Stimulated activated naive B cell treated with anti-CD40 and anti-IgM and Interleukin-4, amounts not matched to agents 10 μg/mL and 1 μg/mL and 100 μg/mL, for 72 hours (primary cell): ENCODE measurements around the gene SUGP1.

Experiments
- ATAC-seq, 2 donors: fragments of 150-1000 bp; cut with Tn5 transposase; replicated peaks; 2 replicates each; pipeline ENCODE4 v1.10.0; 2021; ENCODE audit warnings: moderate library complexity in 1 of 2
- DNase-seq: peaks from one replicate; pipeline ENCODE4 v3.0.0; 2021
- H3K27ac Mint-ChIP-seq: one replicate; pipeline ENCODE4 v1.8.0; 2022; ENCODE audit warnings: mild to moderate bottlenecking, mixed read lengths
- H3K27me3 Mint-ChIP-seq, 2 donors: one replicate each; pipeline ENCODE4 v1.8.0; 2022; ENCODE audit warnings: mixed read lengths in 2 of 2
- H3K36me3 Mint-ChIP-seq, 2 donors: one replicate each; pipeline ENCODE4 v1.8.0; 2022; ENCODE audit warnings: mixed read lengths in 2 of 2, mild to moderate bottlenecking in 1 of 2
- H3K4me1 Mint-ChIP-seq, 2 donors: one replicate each; pipeline ENCODE4 v1.8.0; 2022; ENCODE audit warnings: mixed read lengths in 2 of 2, mild to moderate bottlenecking in 1 of 2
- H3K4me3 Mint-ChIP-seq, 2 donors: one replicate each; pipeline ENCODE4 v1.8.0; 2022; ENCODE audit warnings: mild to moderate bottlenecking in 2 of 2, mixed read lengths in 2 of 2, moderate library complexity in 1 of 2
- H3K9me3 Mint-ChIP-seq, 2 donors: one replicate each; pipeline ENCODE4 v1.8.0; 2022; ENCODE audit warnings: mixed read lengths in 2 of 2, mild to moderate bottlenecking in 1 of 2

Gene SUGP1

GRCh38 chr19:19334063-19334988, 14.0 kb upstream of the SUGP1 start:
- Mint-ChIP-seq H3K27ac (peak overlapping the region; percentile 89), H3K4me1 (peaks cover 8 to 11% of the 10 kb centered on the region in 2 donors), H3K36me3 (peaks cover 36 to 49% of the 10 kb centered on the region in 2 donors), H3K27me3 (no peaks in the 10 kb centered on the region), H3K9me3 (no peaks in the 10 kb centered on the region), H3K4me3 (no peak overlapping the region)
- ATAC-seq (no peak), DNase-seq (no peak)

GRCh38 chr19:19329126-19329525, 8.8 kb upstream of the SUGP1 start:
- H3K27ac Mint-ChIP-seq, result peak overlapping the region; percentile 90
- DNase-seq, result no peak
- H3K27me3 Mint-ChIP-seq, result no peaks in the 10 kb centered on the region
- no peaks in the 10 kb centered on the region for H3K9me3 Mint-ChIP-seq
- H3K4me1 Mint-ChIP-seq, result peaks cover 27 to 42% of the 10 kb centered on the region in 2 donors
- ATAC-seq, result peak; percentile 89
- H3K36me3 Mint-ChIP-seq, result peaks cover 33 to 46% of the 10 kb centered on the region in 2 donors
- H3K4me3 Mint-ChIP-seq, result peak overlapping the region; percentile 5 to 67

- H3K27me3 Mint-ChIP-seq, result no peaks in the 10 kb centered on the region
- no peak overlapping the region for H3K4me3 Mint-ChIP-seq
- DNase-seq (no peak), ATAC-seq (no peak)
- H3K27ac Mint-ChIP-seq, result no peak overlapping the region
- peaks cover 37 to 48% of the 10 kb centered on the region in 2 donors for H3K36me3 Mint-ChIP-seq
- H3K4me1 Mint-ChIP-seq, result peaks cover 31 to 49% of the 10 kb centered on the region in 2 donors
- no peaks in the 10 kb centered on the region for H3K9me3 Mint-ChIP-seq
Observed at GRCh38 chr19:19327672-19328071, 7.4 kb upstream of the SUGP1 start.

GRCh38 chr19:19324059-19324770, 3.9 kb upstream of the SUGP1 start:
- peaks cover 33 to 39% of the 10 kb centered on the region in 2 donors for H3K36me3 Mint-ChIP-seq
- H3K4me3 Mint-ChIP-seq, result no peak overlapping the region
- ATAC-seq (no peak), DNase-seq (no peak)
- H3K27ac Mint-ChIP-seq, result peak overlapping the region; percentile 11
- no peaks in the 10 kb centered on the region for H3K27me3 Mint-ChIP-seq
- no peaks in the 10 kb centered on the region for H3K9me3 Mint-ChIP-seq
- H3K4me1 Mint-ChIP-seq, result peaks cover 31 to 64% of the 10 kb centered on the region in 2 donors

GRCh38 chr19:19321141-19321577, 850 bp upstream of the SUGP1 start:
- Mint-ChIP-seq H3K4me3 (peak overlapping the region; percentile 90 to 95), H3K27ac (peak overlapping the region; percentile 100), H3K4me1 (peaks cover 24 to 54% of the 10 kb centered on the region in 2 donors), H3K9me3 (no peaks in the 10 kb centered on the region), H3K27me3 (no peaks in the 10 kb centered on the region), H3K36me3 (peaks cover 26 to 31% of the 10 kb centered on the region in 2 donors)
- DNase-seq (no peak), ATAC-seq (no peak)

GRCh38 chr19:19319732-19320360, 463 bp downstream of the SUGP1 start:
- ATAC-seq (peak; percentile 2 to 7), DNase-seq (no peak)
- Mint-ChIP-seq H3K4me1 (peaks cover 23 to 50% of the 10 kb centered on the region in 2 donors), H3K27me3 (no peaks in the 10 kb centered on the region), H3K4me3 (peak overlapping the region; percentile 90 to 95), H3K27ac (peak overlapping the region; percentile 100), H3K9me3 (no peaks in the 10 kb centered on the region), H3K36me3 (peaks cover 20 to 31% of the 10 kb centered on the region in 2 donors)

GRCh38 chr19:19316082-19316481, 4.2 kb downstream of the SUGP1 start:
- Mint-ChIP-seq H3K9me3 (no peaks in the 10 kb centered on the region), H3K36me3 (peaks cover 15 to 30% of the 10 kb centered on the region in 2 donors), H3K27ac (no peak overlapping the region), H3K4me1 (peaks cover 18 to 30% of the 10 kb centered on the region in 2 donors), H3K27me3 (no peaks in the 10 kb centered on the region), H3K4me3 (no peak overlapping the region)
- ATAC-seq, result no peak
- no peak for DNase-seq

- no peaks in the 10 kb centered on the region for H3K27me3 Mint-ChIP-seq
- H3K4me3 Mint-ChIP-seq, result no peak overlapping the region
- H3K4me1 Mint-ChIP-seq, result peaks cover 18 to 30% of the 10 kb centered on the region in 2 donors
- no peaks in the 10 kb centered on the region for H3K9me3 Mint-ChIP-seq
- peaks cover 17 to 33% of the 10 kb centered on the region in 2 donors for H3K36me3 Mint-ChIP-seq
- ATAC-seq (no peak), DNase-seq (no peak)
- H3K27ac Mint-ChIP-seq, result peak overlapping the region; percentile 3
Observed at GRCh38 chr19:19315444-19315843, 4.9 kb downstream of the SUGP1 start.

- ATAC-seq, result no peak
- no peak for DNase-seq
- Mint-ChIP-seq H3K4me1 (peaks cover 0 to 3% of the 10 kb centered on the region in 2 donors), H3K36me3 (peaks cover 30 to 38% of the 10 kb centered on the region in 2 donors), H3K4me3 (no peak overlapping the region), H3K9me3 (no peaks in the 10 kb centered on the region), H3K27ac (no peak overlapping the region), H3K27me3 (no peaks in the 10 kb centered on the region)
Observed at GRCh38 chr19:19308373-19308772, 11.9 kb downstream of the SUGP1 start.

- H3K4me3 Mint-ChIP-seq, result no peak overlapping the region
- DNase-seq, result no peak
- no peaks in the 10 kb centered on the region for H3K27me3 Mint-ChIP-seq
- no peaks in the 10 kb centered on the region for H3K9me3 Mint-ChIP-seq
- H3K36me3 Mint-ChIP-seq, result peaks cover 39 to 41% of the 10 kb centered on the region in 2 donors
- no peaks in the 10 kb centered on the region for H3K4me1 Mint-ChIP-seq
- H3K27ac Mint-ChIP-seq, result peak overlapping the region; percentile 65
- no peak for ATAC-seq
Observed at GRCh38 chr19:19306191-19306590, 14.1 kb downstream of the SUGP1 start.

GRCh38 chr19:19305696-19306095, 14.6 kb downstream of the SUGP1 start:
- Mint-ChIP-seq H3K36me3 (peaks cover 38 to 44% of the 10 kb centered on the region in 2 donors), H3K27ac (peak overlapping the region; percentile 65), H3K27me3 (no peaks in the 10 kb centered on the region), H3K4me3 (no peak overlapping the region), H3K9me3 (no peaks in the 10 kb centered on the region), H3K4me1 (no peaks in the 10 kb centered on the region)
- ATAC-seq (no peak), DNase-seq (no peak)

GRCh38 chr19:19305066-19305465, 15.2 kb downstream of the SUGP1 start:
- DNase-seq, result no peak
- H3K36me3 Mint-ChIP-seq, result peaks cover 34 to 39% of the 10 kb centered on the region in 2 donors
- no peak for ATAC-seq
- no peaks in the 10 kb centered on the region for H3K27me3 Mint-ChIP-seq
- no peak overlapping the region for H3K4me3 Mint-ChIP-seq
- no peaks in the 10 kb centered on the region for H3K9me3 Mint-ChIP-seq
- H3K4me1 Mint-ChIP-seq, result no peaks in the 10 kb centered on the region
- no peak overlapping the region for H3K27ac Mint-ChIP-seq

GRCh38 chr19:19304186-19304965, 15.9 kb downstream of the SUGP1 start:
- Mint-ChIP-seq H3K4me1 (no peaks in the 10 kb centered on the region), H3K9me3 (no peaks in the 10 kb centered on the region), H3K4me3 (no peak overlapping the region), H3K36me3 (peaks cover 31 to 35% of the 10 kb centered on the region in 2 donors), H3K27me3 (no peaks in the 10 kb centered on the region), H3K27ac (no peak overlapping the region)
- ATAC-seq, result no peak
- no peak for DNase-seq
